AG20443 (cell line): ENCODE results near the gene FARP2.

Experiments used
- DNase-seq: peaks from one replicate; pipeline ENCODE4 v3.0.0; 2012; ENCODE audit warnings: low spot score, mixed read lengths

FARP2 gene

GRCh38 chr2:241534293-241534692, 178.2 kb downstream of the FARP2 start:
- DNase-seq = no peak

- no peak for DNase-seq
These were observed 178.8 kb downstream of the FARP2 start for GRCh38 chr2:241534701-241535375.

GRCh38 chr2:241535871-241536655, 180.0 kb downstream of the FARP2 start:
- no peak for DNase-seq

- DNase-seq = no peak
These were observed 182.9 kb downstream of the FARP2 start for GRCh38 chr2:241538838-241539615.

- DNase-seq = peak; percentile 6
These were observed 183.7 kb downstream of the FARP2 start for GRCh38 chr2:241539616-241540374.

GRCh38 chr2:241540401-241540770, 184.3 kb downstream of the FARP2 start:
- DNase-seq = peak; percentile 24

- DNase-seq = peak; percentile 94
These were observed 184.9 kb downstream of the FARP2 start for GRCh38 chr2:241540771-241541561.

- peak; percentile 30 for DNase-seq
These were observed 185.6 kb downstream of the FARP2 start for GRCh38 chr2:241541564-241542277.

- DNase-seq = peak; percentile 5
These were observed 186.2 kb downstream of the FARP2 start for GRCh38 chr2:241542278-241542605.
